H1 (cell line): ENCODE measurements around the gene MYPN. TPM values are rescaled to one million over a fixed set of nuclear protein-coding genes. Genes with fewer than 3 reads are reported as not detected.

Source experiments
- CTCF ChIA-PET: fragments of 300-600 bp; sonication (Branson Sonifier 250); formaldehyde crosslinking; loops from one replicate; lab custom pipeline; 2021; ENCODE audit not compliant: partially characterized antibody; lab: Charles Lee
- POLR2A ChIA-PET: fragments of 300-600 bp; sonication (Branson Sonifier 250); formaldehyde crosslinking; loops from one replicate; lab custom pipeline; 2021; ENCODE audit warnings: inconsistent platforms; ENCODE audit not compliant: partially characterized antibody; lab: Charles Lee
- DNase-seq, 2 experiments: peaks; one replicate each; pipeline versions ENCODE4 v3.0.0 to v3.0.0-alpha.2; 2010 to 2022; ENCODE audit warnings: low spot score in 2 of 2, low read depth in 1 of 2, mixed read lengths in 1 of 2
- FAIRE-seq: peaks from 2 replicates; lab custom pipeline; 2011; peaks lifted over from hg19 to GRCh38; lab: Jason Lieb, UNC
- H2AFZ ChIP-seq: 2 replicates; pipeline ENCODE4 v1.8.1; 2012; ENCODE audit warnings: low read length, inconsistent platforms
- H2AK5ac ChIP-seq: 2 replicates; pipeline ENCODE4 v1.6.1; 2013; ENCODE audit warnings: low read depth, low read length
- H2BK120ac ChIP-seq: replicated peaks from 2 replicates; pipeline ENCODE3; 2013; ENCODE audit warnings: low read depth, low read length, inconsistent platforms
- H2BK12ac ChIP-seq: 2 replicates; pipeline ENCODE4 v1.6.1; 2013; ENCODE audit warnings: low read depth, low read length
- H2BK15ac ChIP-seq: 2 replicates; pipeline ENCODE4 v1.6.1; 2013; ENCODE audit warnings: low read length
- H2BK20ac ChIP-seq: 2 replicates; pipeline ENCODE4 v1.6.1; 2013; ENCODE audit warnings: low read length
- H2BK5ac ChIP-seq: 2 replicates; pipeline ENCODE4 v1.6.1; 2013; ENCODE audit warnings: low read depth, low read length
- H3K14ac ChIP-seq: 2 replicates; pipeline ENCODE4 v1.6.1; 2013; ENCODE audit warnings: inconsistent platforms; ENCODE audit not compliant: insufficient read length
- H3K18ac ChIP-seq: 2 replicates; pipeline ENCODE4 v1.6.1; 2013; ENCODE audit warnings: low read length; ENCODE audit errors: extremely low read depth
- H3K23ac ChIP-seq: 2 replicates; pipeline ENCODE4 v1.6.1; 2013; ENCODE audit warnings: inconsistent platforms; ENCODE audit not compliant: insufficient read length
- H3K23me2 ChIP-seq: 2 replicates; pipeline ENCODE4 v1.6.1; 2013; ENCODE audit warnings: low read depth, low read length
- H3K27ac ChIP-seq: 2 replicates; pipeline ENCODE4 v1.6.1; 2011; ENCODE audit warnings: low read depth, low read length, inconsistent platforms
- H3K27me3 ChIP-seq, 4 experiments: replicated peaks in 1 of 4; 1 replicate in 1 of 4; 2 replicates in 3 of 4; pipeline versions ENCODE4 v1.6.1 to v1.8.1; 2011 to 2013; ENCODE audit warnings: low read length in 3 of 4, mild to moderate bottlenecking in 3 of 4, inconsistent platforms in 2 of 4, mixed read lengths in 2 of 4, moderate library complexity in 1 of 4; ENCODE audit not compliant: control insufficient read depth in 3 of 4, insufficient read depth in 3 of 4; ENCODE audit errors: extremely low read depth in 1 of 4
- H3K36me3 ChIP-seq, 4 experiments: 2 replicates each; pipeline versions ENCODE4 v1.6.1 to v1.8.1; 2011 to 2013; ENCODE audit warnings: mild to moderate bottlenecking in 4 of 4, low read length in 3 of 4, moderate library complexity in 2 of 4, control low read depth in 1 of 4, inconsistent platforms in 1 of 4; ENCODE audit not compliant: insufficient read depth in 4 of 4, control insufficient read depth in 2 of 4
- H3K4ac ChIP-seq: replicated peaks from 2 replicates; pipeline ENCODE3; 2013; ENCODE audit warnings: low read length, low read depth, mixed read lengths, inconsistent platforms; ENCODE audit not compliant: insufficient read length
- H3K4me1 ChIP-seq, 4 experiments: replicated peaks in 1 of 4; 1 replicate in 1 of 4; 2 replicates in 3 of 4; pipeline versions ENCODE4 v1.6.1 to v1.8.1; 2011 to 2013; ENCODE audit warnings: low read length in 3 of 4, inconsistent platforms in 2 of 4, mixed read lengths in 1 of 4; ENCODE audit not compliant: insufficient read depth in 4 of 4, control insufficient read depth in 3 of 4
- H3K4me2 ChIP-seq, 2 experiments: 2 replicates each; pipeline versions ENCODE4 v1.6.1 to v1.8.1; 2011 to 2013; ENCODE audit warnings: low read depth in 2 of 2, low read length in 2 of 2, control low read depth in 1 of 2, inconsistent platforms in 1 of 2, mild to moderate bottlenecking in 1 of 2; ENCODE audit not compliant: insufficient read depth in 1 of 2
- H3K4me3 ChIP-seq, 4 experiments: fragments of 200-600, 300-600 bp in 1 of 4; sonication (generic), shearing (Covaris generic), sonication (Bioruptor Twin) in 1 of 4; 2 replicates each; pipeline versions ENCODE4 v1.5.1 to v1.8.1; 2011 to 2016; ENCODE audit warnings: low read length in 4 of 4, low read depth in 3 of 4, control low read depth in 2 of 4, inconsistent platforms in 2 of 4, mild to moderate bottlenecking in 2 of 4, mixed read lengths in 1 of 4, moderate library complexity in 1 of 4; ENCODE audit not compliant: insufficient read depth in 2 of 4; ENCODE audit errors: extremely low read depth in 1 of 4
- H3K56ac ChIP-seq: replicated peaks from 2 replicates; pipeline ENCODE3; 2013; ENCODE audit warnings: low read depth, mild to moderate bottlenecking, mixed read lengths, low read length, inconsistent platforms; ENCODE audit not compliant: insufficient read length
- H3K79me1 ChIP-seq: 2 replicates; pipeline ENCODE4 v1.6.1; 2013; ENCODE audit warnings: low read depth, low read length, control low read depth
- H3K79me2 ChIP-seq, 2 experiments: 2 replicates each; pipeline versions ENCODE4 v1.6.1 to v1.8.1; 2012 to 2013; ENCODE audit warnings: low read length in 2 of 2, mild to moderate bottlenecking in 2 of 2, inconsistent platforms in 1 of 2; ENCODE audit not compliant: insufficient read depth in 2 of 2, control insufficient read depth in 1 of 2
- H3K9ac ChIP-seq, 4 experiments: replicated peaks in 1 of 4; 1 replicate in 1 of 4; 2 replicates in 3 of 4; pipeline versions ENCODE4 v1.6.1 to v1.8.1; 2011 to 2013; ENCODE audit warnings: low read depth in 3 of 4, low read length in 3 of 4, control low read depth in 2 of 4, mild to moderate bottlenecking in 2 of 4, moderate library complexity in 2 of 4, inconsistent platforms in 1 of 4; ENCODE audit errors: extremely low read depth in 1 of 4
- H3K9me3 ChIP-seq, 2 experiments: 2 replicates each; pipeline versions ENCODE4 v1.6.1 to v1.8.1; 2012 to 2013; ENCODE audit warnings: mild to moderate bottlenecking in 2 of 2, moderate library complexity in 2 of 2, control low read depth in 1 of 2, inconsistent platforms in 1 of 2, low read depth in 1 of 2, low read length in 1 of 2, mixed read lengths in 1 of 2; ENCODE audit not compliant: insufficient read depth in 2 of 2
- H4K20me1 ChIP-seq, 2 experiments: replicated peaks in 1 of 2; 2 replicates each; pipeline versions ENCODE3 to v1.8.1; 2011 to 2013; ENCODE audit warnings: inconsistent platforms in 2 of 2, low read length in 2 of 2, mild to moderate bottlenecking in 1 of 2; ENCODE audit not compliant: insufficient read depth in 2 of 2, control insufficient read depth in 1 of 2
- H4K5ac ChIP-seq: 2 replicates; pipeline ENCODE4 v1.6.1; 2013; ENCODE audit warnings: low read length, low read depth, mixed read lengths, inconsistent platforms; ENCODE audit not compliant: insufficient read length
- H4K8ac ChIP-seq: 2 replicates; pipeline ENCODE4 v1.8.0; 2013; ENCODE audit warnings: mild to moderate bottlenecking, moderate library complexity, low read length, inconsistent platforms; ENCODE audit not compliant: insufficient read depth; ENCODE audit errors: extremely low read depth
- H4K91ac ChIP-seq: replicated peaks from 2 replicates; pipeline ENCODE3; 2013; ENCODE audit warnings: low read length, mixed read lengths, inconsistent platforms; ENCODE audit not compliant: insufficient read length
- BACH1 ChIP-seq: IDR thresholded peaks from 2 replicates; pipeline ENCODE4 v1.6.1; 2012; ENCODE audit warnings: low read length, improper control_type of control experiment
- CREB1 ChIP-seq: IDR thresholded peaks from 2 replicates; pipeline ENCODE4 v1.6.1; 2012; ENCODE audit warnings: inconsistent platforms
- JUND ChIP-seq: IDR thresholded peaks from 2 replicates; pipeline ENCODE4 v1.6.1; 2011; ENCODE audit warnings: mild to moderate bottlenecking, improper control_type of control experiment, low read length
- POLR2AphosphoS5 ChIP-seq: IDR thresholded peaks from 2 replicates; pipeline ENCODE4 v1.6.1; 2011; ENCODE audit warnings: low read depth, low read length
- POU5F1 ChIP-seq: IDR thresholded peaks from 2 replicates; pipeline ENCODE4 v1.6.1; 2011; ENCODE audit warnings: low read depth, mild to moderate bottlenecking, low read length, moderate library complexity
- RAD21 ChIP-seq, 2 experiments: IDR thresholded peaks in 1 of 2; conservative IDR thresholded peaks in 1 of 2; 2 replicates each; pipeline ENCODE4 v1.6.1; 2011; ENCODE audit warnings: low read depth in 2 of 2, low read length in 2 of 2, improper control_type of control experiment in 1 of 2, inconsistent platforms in 1 of 2, mild to moderate bottlenecking in 1 of 2, moderate library complexity in 1 of 2
- SRF ChIP-seq: IDR thresholded peaks from 2 replicates; pipeline ENCODE4 v1.6.1; 2011; ENCODE audit warnings: mild to moderate bottlenecking, low read depth, low read length, moderate library complexity
- WGBS, 2 experiments: shearing (Covaris generic) in 1 of 2; methylation state at CpG; one replicate each; pipeline versions ENCODE4 v1.1.6 to v1.1.7; 2013 to 2015; ENCODE audit warnings: low lambda C conversion rate in 2 of 2, mixed read lengths in 2 of 2, inconsistent platforms in 1 of 2, low coverage in 1 of 2, missing lambda C conversion rate in 1 of 2; ENCODE audit not compliant: insufficient replicate concordance in 2 of 2, insufficient coverage in 1 of 2, insufficient read length in 1 of 2; ENCODE audit errors: extremely low coverage in 1 of 2, missing lambda C conversion rate in 1 of 2; 5-methylcytosine and 5-hydroxymethylcytosine counted together
- polyA plus RNA-seq, 7 experiments: library from polyadenylated mRNA; depleted of rRNA in 3 of 7; stranded (reverse) in 5 of 7; unstranded in 2 of 7; fragments of >200 nt in 5 of 7; fragments of 200-250 nt in 2 of 7; gene quantifications; 1 replicate in 5 of 7; 2 replicates in 1 of 7; 4 replicates in 1 of 7; pipeline versions ENCODE4 v1.2.1 to v1.2.3, GENCODE V29; 2011 to 2013; ENCODE audit warnings: missing spikeins in 2 of 7, mixed read lengths in 2 of 7
- total RNA-seq: library from RNA; stranded (reverse); fragmentation: NEBNext Ultra II Directional; extraction: Animal tissue kit (Norgen Biotek cat#: 25700); gene quantifications from 2 replicates; pipeline ENCODE4 v1.2.1, GENCODE V29; 2021
- TF ChIP-seq, protein P1 (sequence below): IDR thresholded peaks from 2 replicates; pipeline ENCODE4 v1.6.1; 2012; ENCODE audit warnings: inconsistent platforms
- TF ChIP-seq, protein P2 (sequence below): IDR thresholded peaks from 2 replicates; pipeline ENCODE4 v1.6.1; 2011; ENCODE audit warnings: low read length, improper control_type of control experiment

MYPN gene
- total and polyA plus RNA-seq, 2 of the 8 experiments (the other 6 are each of a cell fraction or from before 2014, with no cell fraction given) = not detected

DNA sequence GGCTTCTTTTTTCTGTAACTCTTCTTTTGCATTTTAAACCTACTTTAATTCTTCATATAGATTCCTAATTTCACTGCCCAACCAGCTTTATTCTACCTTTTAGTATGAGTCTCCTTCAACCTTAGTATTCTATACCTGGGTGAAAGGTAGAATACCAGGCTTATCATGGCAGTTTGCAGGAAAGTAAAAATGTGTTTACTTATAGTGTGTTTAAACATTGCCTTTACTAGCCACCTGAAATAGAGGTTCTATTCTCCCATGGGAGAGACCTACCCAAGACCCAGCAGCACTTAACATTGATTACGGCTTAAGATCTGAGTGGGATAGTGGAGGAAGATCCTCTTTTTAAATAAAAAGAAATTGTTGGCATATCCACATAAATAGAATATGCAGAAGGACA is 1.6 kb upstream of the MYPN start:
- no peak for FAIRE-seq
- CTCF ChIA-PET = interaction anchor here (0.9 kb wide), 1 partner anchor 17 kb away, joined by 3 read pairs; no protein-coding TSS in a partner anchor

More for the DNA sequence above, 1.6 kb upstream of the MYPN start:
- H3K27ac ChIP-seq = no peak overlapping the region
- TF ChIP-seq SRF (no peak), RAD21 (IDR thresholded peaks at IDR 0.05 in 1 of 2, conservative IDR thresholded peaks at IDR 0.05 in 1 of 2; ENCODE audit: low read depth in 2 of 2, low read length in 2 of 2) (no peak), POLR2AphosphoS5 (no peak), POU5F1 (no peak), JUND (no peak), BACH1 (no peak), CREB1 (no peak)
- TF ChIP-seq, protein P1, sequence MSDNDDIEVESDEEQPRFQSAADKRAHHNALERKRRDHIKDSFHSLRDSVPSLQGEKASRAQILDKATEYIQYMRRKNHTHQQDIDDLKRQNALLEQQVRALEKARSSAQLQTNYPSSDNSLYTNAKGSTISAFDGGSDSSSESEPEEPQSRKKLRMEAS = no peak
- TF ChIP-seq, protein P2, sequence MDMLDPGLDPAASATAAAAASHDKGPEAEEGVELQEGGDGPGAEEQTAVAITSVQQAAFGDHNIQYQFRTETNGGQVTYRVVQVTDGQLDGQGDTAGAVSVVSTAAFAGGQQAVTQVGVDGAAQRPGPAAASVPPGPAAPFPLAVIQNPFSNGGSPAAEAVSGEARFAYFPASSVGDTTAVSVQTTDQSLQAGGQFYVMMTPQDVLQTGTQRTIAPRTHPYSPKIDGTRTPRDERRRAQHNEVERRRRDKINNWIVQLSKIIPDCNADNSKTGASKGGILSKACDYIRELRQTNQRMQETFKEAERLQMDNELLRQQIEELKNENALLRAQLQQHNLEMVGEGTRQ = no peak
- TF ChIP-seq, all 59 proteins: peak for 0
- H3K18ac ChIP-seq = no peak overlapping the region
- H4K5ac ChIP-seq = no peak overlapping the region
- H4K20me1 ChIP-seq = no peaks in the 10 kb centered on the region
- no peak overlapping the region for H2BK20ac ChIP-seq
- H2AFZ ChIP-seq = no peak overlapping the region
- H2AK5ac ChIP-seq = no peak overlapping the region
- no peak overlapping the region for H3K9ac ChIP-seq
- no peaks in the 10 kb centered on the region for H3K27me3 ChIP-seq
- no peak overlapping the region for H3K56ac ChIP-seq
- H2BK5ac ChIP-seq = no peak overlapping the region
- no peaks in the 10 kb centered on the region for H3K4me1 ChIP-seq
- H3K36me3 ChIP-seq = no peaks in the 10 kb centered on the region
- no peak overlapping the region for H3K4me3 ChIP-seq
- POLR2A ChIA-PET = no interaction called here
- H3K14ac ChIP-seq = no peak overlapping the region
- H3K79me1 ChIP-seq = no peaks in the 10 kb centered on the region
- H4K8ac ChIP-seq = no peak overlapping the region
- no peak overlapping the region for H3K23ac ChIP-seq
- H4K91ac ChIP-seq = no peak overlapping the region
- no peak overlapping the region for H2BK120ac ChIP-seq
- H3K79me2 ChIP-seq = no peaks in the 10 kb centered on the region
- no peaks in the 10 kb centered on the region for H3K23me2 ChIP-seq
- DNase-seq = no peak
- no peaks in the 10 kb centered on the region for H3K9me3 ChIP-seq
- no peak overlapping the region for H2BK12ac ChIP-seq
- H3K4ac ChIP-seq = no peak overlapping the region
- no peak overlapping the region for H3K4me2 ChIP-seq
- 90% methylated on average over 1 of the region's 1 CpG; no CpG with 5 or more reads in 1 of the 2 experiments for WGBS, 2 experiments
- H2BK15ac ChIP-seq = no peak overlapping the region
